ENCODE results near the gene CLMP. TPM values are rescaled to one million over a fixed set of nuclear protein-coding genes. Genes with fewer than 3 reads are reported as not detected.

CLMP gene
- total RNA-seq, 1 donor from 2014 or later = under 0.01 TPM

Other genes starting within 250 kb of the CLMP start
- not detected in 2 replicates for gene BSX, start 213.4 kb downstream of the CLMP start, total RNA-seq
- 2,469 and 3,052 TPM in 2 replicates for gene HSPA8, start 133.1 kb downstream of the CLMP start, total RNA-seq
- 4.3 and 5.5 TPM in 2 replicates for gene GRAMD1B, start 235.0 kb upstream of the CLMP start, total RNA-seq

All from dermis microvascular lymphatic vessel endothelial cell (primary cell).